ENCODE measurements around the gene TMEM88. TPM values are rescaled to one million over a fixed set of nuclear protein-coding genes. Genes with fewer than 3 reads are reported as not detected.

Gene TMEM88
- total and polyA plus RNA-seq, 2 of the 13 experiments (the other 11 are each of a cell fraction or from before 2014, with no cell fraction given): 0.31 to 0.66 TPM

- TF ChIP-seq CCAR2 (optimal IDR thresholded peaks at IDR 0.05; ENCODE audit: low read depth, low read length) (no peak), ZNF18 (CRISPR knock-in tag; IDR thresholded peaks at IDR 0.05; ENCODE audit: insufficient replicate concordance) (no peak), MEF2D (CRISPR knock-in tag; IDR thresholded peaks at IDR 0.05) (no peak), ZNF263 (CRISPR knock-in tag; IDR thresholded peaks at IDR 0.05) (peak; percentile 86), HINFP (CRISPR knock-in tag; IDR thresholded peaks at IDR 0.05; ENCODE audit: low read depth) (0 out of 2 replicates have a peak, but pooled peaks have one; percentile 27), TSC22D2 (CRISPR knock-in tag; IDR thresholded peaks at IDR 0.05; ENCODE audit: borderline replicate concordance) (0 out of 2 replicates have a peak, but pooled peaks have one; percentile 64), ZNF547 (CRISPR knock-in tag; IDR thresholded peaks at IDR 0.05) (peak; percentile 82), LBX2 (CRISPR knock-in tag; IDR thresholded peaks at IDR 0.05; ENCODE audit: borderline replicate concordance) (peak; percentile 21; the same call in 1 of the 2 replicates), ZNF607 (CRISPR knock-in tag; IDR thresholded peaks at IDR 0.05; ENCODE audit: borderline replicate concordance) (peak; percentile 86; the same call in 1 of the 2 replicates), GMEB2 (CRISPR knock-in tag; IDR thresholded peaks at IDR 0.05; ENCODE audit: low read depth) (no peak), SALL1 (CRISPR knock-in tag; IDR thresholded peaks at IDR 0.05) (peak; percentile 73), HDAC6 (IDR thresholded peaks at IDR 0.05; ENCODE audit: low read depth, low read length) (no peak), SRSF4 (IDR thresholded peaks at IDR 0.05; ENCODE audit: low read depth, low read length, poor library complexity, severe bottlenecking) (no peak), SYNCRIP (IDR thresholded peaks at IDR 0.05; ENCODE audit: insufficient read depth, low read depth, low read length) (no peak), HOXD1 (CRISPR knock-in tag; IDR thresholded peaks at IDR 0.05) (no peak), ZNF274 (CRISPR knock-in tag; IDR thresholded peaks at IDR 0.05) (no peak; the same call in 1 of the 2 replicates), HIC2 (CRISPR knock-in tag; IDR thresholded peaks at IDR 0.05; ENCODE audit: low read depth) (0 out of 2 replicates have a peak, but pooled peaks have one; percentile 30), MAZ (IDR thresholded peaks at IDR 0.05; ENCODE audit: borderline replicate concordance, low read depth, low read length) (0 out of 2 replicates have a peak, but pooled peaks have one; percentile 39), MAZ (CRISPR knock-in tag; IDR thresholded peaks at IDR 0.05; ENCODE audit: low read depth) (0 out of 2 replicates have a peak, but pooled peaks have one; percentile 17)
These were observed 32.8 kb downstream of the TMEM88 start (continued) for GRCh38 chr17:7887482-7888183.

All from HepG2 (cell line).